ENCODE data around the gene ZNF3. TPM values are rescaled to one million over a fixed set of nuclear protein-coding genes. Genes with fewer than 3 reads are reported as not detected.

ZNF3 gene
- total RNA-seq, 2 donors from 2014 or later, result 16.9 to 46.5 TPM

- H3K4me3 ChIP-seq, result no peak overlapping the region
- WGBS, 2 donors, result 94 to 95% methylated on average over 7 of the region's 7 CpGs
- TF ChIP-seq POLR2A (IDR thresholded peaks at IDR 0.05), result no peak
- no peak for TF ChIP-seq CTCF (IDR thresholded peaks at IDR 0.05)
- peaks cover 0 to 21% (median 0%) of the 10 kb centered on the region in 3 donors for H3K9me3 ChIP-seq
- H3K36me3 ChIP-seq (replicated peaks in 1 of 2; ENCODE audit: insufficient read depth in 1 of 2, low read depth in 2 of 2), result peaks cover 31 to 57% of the 10 kb centered on the region in 2 donors
- no peak for DNase-seq
- ATAC-seq, result no peak
- peaks cover 15% of the 10 kb centered on the region for H3K4me1 ChIP-seq
- intact Hi-C loops (cut with DNase I), result loop anchor here (10.0 kb wide), 1 partner anchor 150 kb away; the partner anchor contains the start of gene GJC3
- H3K27ac ChIP-seq, result no peak overlapping the region
- H3K27me3 ChIP-seq, result no peaks in the 10 kb centered on the region
Measured at GRCh38 chr7:100074841-100075240, 6.7 kb downstream of the ZNF3 start.

- no peak for DNase-seq
- H3K36me3 ChIP-seq (replicated peaks in 1 of 2; ENCODE audit: insufficient read depth in 1 of 2, low read depth in 2 of 2), result peaks cover 33 to 57% of the 10 kb centered on the region in 2 donors
- no peaks in the 10 kb centered on the region for H3K27me3 ChIP-seq
- no peak overlapping the region for H3K27ac ChIP-seq
- TF ChIP-seq CTCF (IDR thresholded peaks at IDR 0.05), result no peak
- TF ChIP-seq POLR2A (IDR thresholded peaks at IDR 0.05), result no peak
- intact Hi-C loops (cut with DNase I), result loop anchor here (10.0 kb wide), 1 partner anchor 148 kb away; the partner anchor contains the start of gene GJC3
- no peaks in the 10 kb centered on the region for H3K4me1 ChIP-seq
- no peak for ATAC-seq
- WGBS, 2 donors, result 95 to 96% methylated on average over 10 of the region's 10 CpGs
- no peak overlapping the region for H3K4me3 ChIP-seq
- peaks cover 0 to 21% (median 0%) of the 10 kb centered on the region in 3 donors for H3K9me3 ChIP-seq
Measured at GRCh38 chr7:100072462-100072861, 9.1 kb downstream of the ZNF3 start.

DNA sequence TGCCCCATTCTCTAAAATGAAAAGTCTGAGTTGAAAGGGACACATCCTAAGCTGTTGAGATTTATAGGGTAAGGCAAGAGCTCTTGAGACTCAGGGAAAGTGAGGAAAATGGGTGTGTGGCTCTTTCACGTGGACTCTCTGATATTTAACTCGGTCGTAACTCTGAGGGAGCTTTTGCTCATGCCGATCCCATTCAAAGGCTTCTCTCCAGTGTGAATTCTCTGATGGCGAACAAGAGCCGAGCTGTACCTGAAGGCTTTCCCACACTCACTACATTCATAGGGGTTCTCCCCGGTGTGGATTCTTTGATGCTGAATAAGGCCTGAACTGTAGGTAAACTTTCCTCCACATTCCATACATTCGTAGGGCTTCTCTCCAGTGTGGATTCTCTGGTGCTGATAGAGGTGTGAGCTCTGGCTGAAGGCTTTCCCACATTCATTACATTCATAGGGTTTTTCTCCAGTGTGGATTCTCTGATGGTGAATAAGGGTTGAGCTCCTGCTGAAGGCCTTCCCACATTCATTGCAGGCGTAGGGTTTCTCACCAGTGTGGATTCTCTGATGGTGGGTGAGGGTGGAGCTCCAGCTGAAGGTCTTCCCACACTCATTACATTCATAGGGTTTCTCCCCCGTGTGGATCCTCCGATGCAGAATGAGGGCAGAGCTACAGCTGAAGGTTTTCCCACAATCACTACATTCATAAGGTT is 10.4 kb downstream of the ZNF3 start:
- ATAC-seq (no peak), DNase-seq (no peak)
- Histone ChIP-seq H3K4me3 (no peak overlapping the region), H3K27me3 (no peaks in the 10 kb centered on the region), H3K27ac (no peak overlapping the region), H3K36me3 (replicated peaks in 1 of 2; ENCODE audit: insufficient read depth in 1 of 2, low read depth in 2 of 2) (peaks cover 33 to 50% of the 10 kb centered on the region in 2 donors), H3K4me1 (no peaks in the 10 kb centered on the region), H3K9me3 (peaks cover 0 to 21% (median 0%) of the 10 kb centered on the region in 3 donors)
- intact Hi-C loops (cut with DNase I), result loop anchor here (10.0 kb wide), 1 partner anchor 146 kb away; the partner anchor contains the start of gene GJC3
- WGBS, 2 donors, result 95 to 96% methylated on average over 11 of the region's 11 CpGs
- TF ChIP-seq CTCF (IDR thresholded peaks at IDR 0.05) (no peak), POLR2A (IDR thresholded peaks at IDR 0.05) (no peak)

DNA sequence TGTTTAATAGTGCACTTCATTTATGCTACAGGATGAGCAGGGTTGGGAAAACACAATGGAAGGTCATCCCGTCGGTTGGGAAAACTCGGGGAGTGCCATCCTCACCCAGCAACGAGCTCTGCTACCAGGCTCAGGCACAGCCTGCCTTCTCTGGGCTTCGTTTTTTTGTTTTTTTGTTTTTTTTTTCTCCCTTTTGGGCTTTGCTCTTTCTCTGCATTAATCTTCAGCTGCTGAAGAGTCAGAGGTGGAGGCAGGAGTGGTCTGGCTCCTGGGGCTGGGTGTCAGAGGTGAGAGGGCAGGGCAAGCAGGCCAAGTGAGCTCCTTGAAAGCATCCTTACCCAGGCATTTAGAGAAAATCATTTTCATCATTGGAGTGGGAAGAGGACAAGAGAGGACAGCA is 11.5 kb downstream of the ZNF3 start:
- intact Hi-C loops (cut with DNase I), result loop anchor here (10.0 kb wide), 1 partner anchor 145 kb away; the partner anchor contains the start of gene GJC3
- DNase-seq, result no peak
- no peak overlapping the region for H3K4me3 ChIP-seq
- H3K36me3 ChIP-seq (replicated peaks in 1 of 2; ENCODE audit: insufficient read depth in 1 of 2, low read depth in 2 of 2), result peaks cover 33 to 42% of the 10 kb centered on the region in 2 donors
- TF ChIP-seq POLR2A (IDR thresholded peaks at IDR 0.05) (no peak), CTCF (IDR thresholded peaks at IDR 0.05) (no peak)
- ATAC-seq, result no peak
- 93 to 96% methylated on average over 5 of the region's 5 CpGs for WGBS, 2 donors
- no peak overlapping the region for H3K27ac ChIP-seq
- no peaks in the 10 kb centered on the region for H3K27me3 ChIP-seq
- H3K9me3 ChIP-seq, result peaks cover 0 to 21% (median 0%) of the 10 kb centered on the region in 3 donors
- peaks cover 8% of the 10 kb centered on the region for H3K4me1 ChIP-seq

Data from body of pancreas (tissue), 4 donors.